HG03342 (cell line): ENCODE measurements around the gene ZNF620.
A peak's percentile ranks its signal among the peaks of the same experiment; 100 is the strongest.
"Not testable (repeated sequence)": the region's sequence is repeated elsewhere in the genome, so short reads cannot be mapped to it uniquely, and the experiment has no call there.

ENCODE experiments used
- ATAC-seq: cut with Tn5 transposase; IDR thresholded peaks from one replicate; pipeline ENCODE4 v1.9.1; 2021; ENCODE audit warnings: mild to moderate bottlenecking, moderate library complexity; ENCODE audit not compliant: unreplicated experiment

The ZNF620 gene

GRCh38 chr3:40505599-40506462, at the start of gene ZNF620:
Gene ZNF620 (plus strand): TSS chr3:40506039. CDS start chr3:40506353, 314 bp downstream.
- peak; percentile 89 for ATAC-seq

GRCh38 chr3:40456279-40456939, 49.4 kb upstream of the ZNF620 start:
- ATAC-seq = no peak

GRCh38 chr3:40456940-40457823, 48.7 kb upstream of the ZNF620 start, which contains the start of gene RPL14:
Gene RPL14 (plus strand): TSS chr3:40457339. CDS start chr3:40457472, 133 bp downstream.
- ATAC-seq = peak; percentile 65

- ATAC-seq = no peak
Measured at GRCh38 chr3:40458473-40458872, 47.4 kb upstream of the ZNF620 start.

GRCh38 chr3:40460481-40460880, 45.4 kb upstream of the ZNF620 start:
- ATAC-seq = not testable (repeated sequence)

- ATAC-seq = no peak
Measured at GRCh38 chr3:40461161-40461560, 44.7 kb upstream of the ZNF620 start.

- not testable (repeated sequence) for ATAC-seq
Measured at GRCh38 chr3:40462838-40463237, 43.0 kb upstream of the ZNF620 start.

GRCh38 chr3:40463579-40463978, 42.3 kb upstream of the ZNF620 start:
- ATAC-seq = no peak

GRCh38 chr3:40464339-40465110, 41.3 kb upstream of the ZNF620 start:
- no peak for ATAC-seq

- no peak for ATAC-seq
Measured at GRCh38 chr3:40465111-40465407, 40.8 kb upstream of the ZNF620 start.

- ATAC-seq = no peak
Measured at GRCh38 chr3:40465456-40465855, 40.4 kb upstream of the ZNF620 start.

- no peak for ATAC-seq
Measured at GRCh38 chr3:40468018-40468417, 37.8 kb upstream of the ZNF620 start.

- no peak for ATAC-seq
Measured at GRCh38 chr3:40470701-40471100, 35.1 kb upstream of the ZNF620 start.

- peak; percentile 85 for ATAC-seq
Measured at GRCh38 chr3:40476478-40477470, 29.1 kb upstream of the ZNF620 start, which contains the start of gene ZNF619. Gene ZNF619 (plus strand): TSS chr3:40477122. CDS start chr3:40477980, 858 bp downstream.

GRCh38 chr3:40477666-40478065, 28.2 kb upstream of the ZNF620 start:
- ATAC-seq = no peak

GRCh38 chr3:40487172-40487571, 18.7 kb upstream of the ZNF620 start:
- ATAC-seq = no peak

GRCh38 chr3:40490916-40491315, 14.9 kb upstream of the ZNF620 start:
- ATAC-seq = no peak

GRCh38 chr3:40494698-40495097, 11.1 kb upstream of the ZNF620 start:
- no peak for ATAC-seq

GRCh38 chr3:40497288-40497687, 8.6 kb upstream of the ZNF620 start:
- ATAC-seq = no peak
